ENCODE results near the gene ITGBL1. TPM values are rescaled to one million over a fixed set of nuclear protein-coding genes. Genes with fewer than 3 reads are reported as not detected.

ITGBL1 gene, protein sequence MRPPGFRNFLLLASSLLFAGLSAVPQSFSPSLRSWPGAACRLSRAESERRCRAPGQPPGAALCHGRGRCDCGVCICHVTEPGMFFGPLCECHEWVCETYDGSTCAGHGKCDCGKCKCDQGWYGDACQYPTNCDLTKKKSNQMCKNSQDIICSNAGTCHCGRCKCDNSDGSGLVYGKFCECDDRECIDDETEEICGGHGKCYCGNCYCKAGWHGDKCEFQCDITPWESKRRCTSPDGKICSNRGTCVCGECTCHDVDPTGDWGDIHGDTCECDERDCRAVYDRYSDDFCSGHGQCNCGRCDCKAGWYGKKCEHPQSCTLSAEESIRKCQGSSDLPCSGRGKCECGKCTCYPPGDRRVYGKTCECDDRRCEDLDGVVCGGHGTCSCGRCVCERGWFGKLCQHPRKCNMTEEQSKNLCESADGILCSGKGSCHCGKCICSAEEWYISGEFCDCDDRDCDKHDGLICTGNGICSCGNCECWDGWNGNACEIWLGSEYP
- not detected for total RNA-seq

DNA sequence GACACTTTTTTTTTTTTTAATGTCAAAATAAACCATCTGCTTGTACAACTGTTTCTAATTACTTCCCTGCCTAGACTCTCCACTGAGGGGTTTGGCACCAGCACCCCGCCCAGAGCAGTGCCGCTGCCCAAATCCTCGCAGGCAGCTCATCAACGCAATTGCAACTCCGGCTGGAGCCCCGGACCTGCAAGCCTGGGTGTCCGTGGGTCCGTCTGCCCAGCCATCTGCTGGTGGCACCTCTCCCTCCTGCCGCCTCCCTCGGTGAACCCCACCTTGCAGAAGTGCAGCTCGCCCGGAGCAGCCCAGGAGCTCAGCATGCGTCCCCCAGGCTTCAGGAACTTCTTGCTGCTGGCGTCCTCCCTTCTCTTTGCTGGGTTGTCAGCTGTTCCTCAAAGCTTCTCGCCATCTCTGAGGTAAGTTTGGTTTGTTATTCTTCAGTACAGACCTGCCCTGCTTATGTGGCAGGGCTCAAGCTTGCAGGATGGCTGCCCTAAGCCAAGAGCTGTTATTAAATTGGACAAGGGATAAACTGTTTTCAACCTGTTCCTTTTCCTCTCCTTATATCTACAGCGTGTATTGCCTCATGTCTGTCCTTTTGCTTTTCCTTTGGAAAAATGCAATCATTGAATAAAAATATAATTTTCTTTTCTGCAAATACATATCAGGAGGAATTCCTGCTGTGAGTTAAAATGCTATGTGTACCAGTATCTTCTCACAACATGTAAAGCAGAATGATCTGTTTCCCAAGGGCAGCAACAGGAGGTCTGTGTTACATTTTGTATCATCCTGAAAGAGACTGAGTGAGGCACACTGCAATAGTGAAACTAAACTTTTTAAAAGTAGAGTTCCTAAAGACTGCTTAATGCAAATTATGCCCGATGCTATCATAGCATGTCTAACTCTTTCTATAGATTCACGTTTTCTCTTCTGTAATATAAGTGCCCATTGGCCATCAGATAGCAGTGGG lies at the start of gene ITGBL1:
Gene ITGBL1, plus strand, starts transcription at position 157 of the 967 bp plus-strand sequence. Its CDS starts 159 bp downstream, at position 316.
- Mint-ChIP-seq H3K36me3 (no peaks in the 10 kb centered on the region), H3K9me3 (no peaks in the 10 kb centered on the region), H3K27me3 (peaks cover 21% of the 10 kb centered on the region), H3K4me1 (ENCODE audit: low read depth) (peaks cover 3% of the 10 kb centered on the region), H3K27ac (no peak within 1 kb of the TSS), H3K4me3 (no peak within 1 kb of the TSS)
- intact Hi-C loops (cut with micrococcal nuclease), result loop anchor here (2.0 kb wide), 1 partner anchor 68 kb away; no protein-coding TSS in a partner anchor
- POLR2A ChIA-PET, result no interaction called here
- DNase-seq, result no peak
- CTCF ChIA-PET, result no interaction called here

DNA sequence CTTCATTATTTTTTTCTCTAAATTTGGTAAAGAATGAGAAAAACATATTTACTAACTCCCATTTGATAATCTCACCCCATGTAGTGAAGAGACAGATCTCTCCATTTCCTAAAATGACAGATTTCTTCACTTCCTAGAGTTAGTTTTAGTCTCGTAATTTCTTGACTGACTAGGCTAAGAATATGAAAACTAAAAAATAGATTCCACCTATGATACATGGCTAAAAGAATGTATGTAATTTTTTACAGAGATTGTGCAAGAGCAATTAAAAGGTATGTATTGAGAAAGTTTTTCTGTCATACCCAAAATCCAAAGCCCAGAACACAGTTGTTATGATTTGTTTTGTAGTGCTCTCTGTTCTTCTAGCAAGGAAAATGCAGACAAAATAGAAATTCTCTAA lies 45.7 kb upstream of the ITGBL1 start:
- ChIA-PET POLR2A (no interaction called here), CTCF (no interaction called here)

DNA sequence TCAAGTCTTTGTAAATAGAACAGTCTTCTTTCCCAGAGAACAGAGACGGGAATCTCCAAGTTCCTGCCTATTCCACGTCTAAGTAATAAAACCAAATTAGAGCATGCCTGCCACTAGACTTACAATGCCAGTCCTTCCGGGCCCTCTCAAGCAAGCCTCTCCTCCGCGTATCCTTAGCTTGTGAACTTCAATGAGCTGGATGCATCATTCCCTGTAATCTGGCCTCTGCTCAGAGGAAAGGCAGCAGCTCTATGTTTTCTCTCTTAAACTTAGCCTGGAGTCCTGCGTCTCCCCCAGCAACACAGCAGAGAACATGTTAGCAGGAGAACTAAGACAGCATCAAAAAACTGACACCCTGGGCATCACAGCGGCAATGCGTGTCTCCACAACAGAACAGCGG lies 44.3 kb upstream of the ITGBL1 start:
- H3K4me3 Mint-ChIP-seq, result no peak overlapping the region
- H3K36me3 Mint-ChIP-seq, result no peaks in the 10 kb centered on the region
- ChIA-PET POLR2A (no interaction called here), CTCF (no interaction called here)
- no peak overlapping the region for H3K27ac Mint-ChIP-seq
- peaks cover 5% of the 10 kb centered on the region for H3K27me3 Mint-ChIP-seq
- intact Hi-C loops (cut with micrococcal nuclease), result no loop called here
- H3K4me1 Mint-ChIP-seq (ENCODE audit: low read depth), result no peaks in the 10 kb centered on the region
- no peaks in the 10 kb centered on the region for H3K9me3 Mint-ChIP-seq
- DNase-seq, result no peak

More for the DNA sequence above, 45.7 kb upstream of the ITGBL1 start:
- no peak overlapping the region for H3K27ac Mint-ChIP-seq
- no peaks in the 10 kb centered on the region for H3K4me1 Mint-ChIP-seq (ENCODE audit: low read depth)
- peaks cover 8% of the 10 kb centered on the region for H3K27me3 Mint-ChIP-seq
- no peak for DNase-seq
- no peak overlapping the region for H3K4me3 Mint-ChIP-seq
- no peaks in the 10 kb centered on the region for H3K9me3 Mint-ChIP-seq
- no peaks in the 10 kb centered on the region for H3K36me3 Mint-ChIP-seq
- intact Hi-C loops (cut with micrococcal nuclease), result no loop called here

DNA sequence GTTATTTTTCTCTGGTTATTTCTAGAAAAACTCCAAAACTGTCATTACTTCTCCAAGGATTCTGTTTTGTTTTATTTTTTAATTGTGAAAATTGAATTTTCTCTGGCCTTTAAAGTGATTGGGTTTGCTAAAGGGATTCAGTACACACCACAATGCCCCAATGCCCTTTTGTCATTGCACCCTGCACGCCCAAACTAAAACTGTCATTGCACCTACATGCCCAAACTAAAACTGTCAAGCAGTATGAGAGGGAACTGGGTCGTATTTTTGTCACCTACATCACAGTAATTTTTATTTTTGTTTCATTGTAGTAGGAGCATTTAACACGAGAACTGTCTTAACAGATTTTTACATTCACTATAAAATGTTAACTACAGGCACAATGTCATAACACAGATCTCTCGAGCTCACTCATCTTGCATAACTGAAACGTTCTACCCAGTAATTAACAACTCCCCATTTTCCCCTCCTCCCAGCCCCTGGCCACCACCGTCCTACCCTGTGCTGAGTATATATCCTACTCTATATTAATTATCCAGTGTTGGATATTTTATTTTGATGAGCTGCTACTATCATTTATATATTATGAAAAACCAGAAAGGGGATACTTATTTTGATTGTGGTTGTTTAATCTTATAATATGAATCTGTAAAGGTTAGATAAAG lies 43.4 kb upstream of the ITGBL1 start:
- H3K27ac Mint-ChIP-seq, result no peak overlapping the region
- H3K27me3 Mint-ChIP-seq, result peaks cover 5% of the 10 kb centered on the region
- DNase-seq, result no peak

DNA sequence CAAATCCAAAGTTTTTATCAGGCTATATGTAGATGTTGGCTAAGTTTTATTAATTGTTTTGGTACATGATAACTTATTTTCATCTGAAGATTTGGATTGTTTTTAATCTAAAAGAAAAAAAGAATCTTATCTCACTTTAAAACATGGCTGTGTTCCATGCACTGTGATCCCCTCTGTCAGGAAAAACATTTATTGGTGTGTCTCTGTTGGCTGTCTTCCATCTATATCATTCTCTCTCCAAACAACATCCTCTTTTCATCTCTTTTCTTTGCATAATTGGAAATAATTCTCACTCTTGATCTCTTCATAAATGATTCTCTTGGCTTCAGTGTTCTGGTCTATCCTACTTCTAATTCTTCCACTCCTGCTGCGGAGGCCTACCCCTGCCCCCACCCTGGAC lies 40.4 kb upstream of the ITGBL1 start:
- peaks cover 20% of the 10 kb centered on the region for H3K27me3 Mint-ChIP-seq
- ChIA-PET CTCF (no interaction called here), POLR2A (no interaction called here)
- no peak overlapping the region for H3K27ac Mint-ChIP-seq
- H3K9me3 Mint-ChIP-seq, result no peaks in the 10 kb centered on the region
- DNase-seq, result no peak
- intact Hi-C loops (cut with micrococcal nuclease), result no loop called here
- no peaks in the 10 kb centered on the region for H3K36me3 Mint-ChIP-seq
- no peak overlapping the region for H3K4me3 Mint-ChIP-seq
- H3K4me1 Mint-ChIP-seq (ENCODE audit: low read depth), result peaks cover 2% of the 10 kb centered on the region

More for the DNA sequence above, 43.4 kb upstream of the ITGBL1 start:
- ChIA-PET POLR2A (no interaction called here), CTCF (no interaction called here)
- intact Hi-C loops (cut with micrococcal nuclease), result no loop called here
- Mint-ChIP-seq H3K36me3 (no peaks in the 10 kb centered on the region), H3K4me1 (ENCODE audit: low read depth) (no peaks in the 10 kb centered on the region), H3K9me3 (no peaks in the 10 kb centered on the region), H3K4me3 (no peak overlapping the region)

DNA sequence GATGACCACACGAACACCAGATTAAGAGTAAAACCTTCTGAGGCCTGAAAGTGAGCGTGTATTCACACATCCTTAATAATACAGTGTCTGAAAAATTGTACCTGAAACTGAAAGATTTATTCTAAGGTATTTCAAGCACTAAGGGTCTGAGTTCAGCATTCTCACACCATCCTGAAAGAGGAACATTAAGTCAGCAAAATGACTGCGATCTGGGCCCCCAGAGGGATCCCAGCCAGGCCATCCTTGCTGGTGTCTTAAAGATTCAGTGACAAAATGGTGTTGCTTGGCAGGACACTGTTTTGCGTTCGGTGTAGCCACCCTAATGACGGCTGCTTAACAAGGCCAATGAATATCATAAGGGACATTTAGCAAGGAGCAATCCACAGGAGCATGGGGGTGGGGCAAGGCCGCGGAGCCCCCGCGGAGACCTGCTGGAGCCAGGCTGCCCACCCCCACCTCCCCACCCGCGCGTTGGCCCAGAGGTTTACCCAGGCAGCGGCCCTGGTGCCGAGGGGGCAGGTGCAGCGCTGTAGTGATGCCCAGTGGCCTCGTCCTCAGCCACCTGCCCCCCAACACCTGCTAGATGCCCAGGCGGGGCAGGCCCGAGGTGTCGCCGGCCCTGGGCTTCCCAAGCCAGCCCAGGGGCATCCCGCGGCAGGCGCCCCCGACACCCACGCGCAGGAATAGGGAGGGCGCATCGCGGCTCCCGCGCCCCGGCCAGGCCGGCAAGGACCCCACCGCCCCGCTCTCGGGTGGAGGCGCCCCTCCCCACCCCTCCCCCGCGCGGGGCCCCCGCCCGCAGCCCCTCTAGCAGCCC lies 36.9 kb upstream of the ITGBL1 start:
- Mint-ChIP-seq H3K27me3 (peaks cover 31% of the 10 kb centered on the region), H3K4me1 (ENCODE audit: low read depth) (peaks cover 2% of the 10 kb centered on the region), H3K27ac (no peak overlapping the region), H3K4me3 (no peak overlapping the region), H3K9me3 (no peaks in the 10 kb centered on the region), H3K36me3 (no peaks in the 10 kb centered on the region)
- ChIA-PET POLR2A (no interaction called here), CTCF (no interaction called here)
- no peak for DNase-seq
- intact Hi-C loops (cut with micrococcal nuclease), result loop anchor here (5.0 kb wide), 1 partner anchor 502 kb away; no protein-coding TSS in a partner anchor

DNA sequence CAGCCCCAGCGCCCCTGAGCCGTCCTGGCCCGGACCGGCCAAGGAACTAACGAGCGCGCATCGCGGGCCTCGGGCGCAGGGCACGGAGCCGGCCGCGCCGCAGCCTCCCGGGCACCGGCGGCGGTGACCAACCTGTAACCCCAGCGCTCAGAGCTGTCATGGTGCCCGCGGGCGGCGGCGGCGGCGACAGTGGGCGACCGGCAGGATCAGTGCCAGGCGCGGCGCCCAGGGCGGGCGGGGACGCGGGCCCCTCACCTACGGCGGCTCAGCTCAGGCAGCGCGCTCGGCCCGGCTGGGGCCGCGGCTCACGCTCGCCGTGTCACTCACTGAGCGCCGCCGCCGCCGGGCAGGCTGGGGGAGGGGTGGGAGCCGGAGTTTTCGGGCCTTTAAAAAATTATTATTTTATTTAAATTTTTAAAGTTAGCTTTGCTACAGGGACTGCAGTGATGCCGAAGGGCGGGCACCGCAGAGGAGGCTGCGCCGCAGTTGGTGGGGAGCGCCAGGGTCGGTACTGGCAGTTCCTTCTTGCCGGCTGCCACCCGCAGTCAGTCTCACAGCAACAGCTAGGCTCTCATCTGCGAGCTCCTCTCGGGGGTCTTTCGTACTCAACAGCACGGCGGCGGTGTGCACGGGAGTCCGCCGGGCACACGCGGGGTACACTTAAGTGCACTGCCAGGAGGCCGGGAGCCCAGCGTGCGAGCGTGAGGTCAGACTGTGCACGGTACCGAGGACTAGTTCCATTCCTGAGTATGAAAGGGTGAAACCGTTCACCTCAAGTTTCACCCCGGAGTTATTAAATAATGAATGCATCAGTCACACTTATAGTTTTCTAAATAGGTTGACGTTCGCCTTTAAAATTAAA lies 36.1 kb upstream of the ITGBL1 start, which contains the start of gene NALCN:
Gene NALCN, minus strand, starts transcription at position 328 of the 862 bp plus-strand sequence. CDS start 17,382 bp downstream, outside the sequence.
- H3K4me3 Mint-ChIP-seq, result no peak within 1 kb of the TSS
- peaks cover 2% of the 10 kb centered on the region for H3K4me1 Mint-ChIP-seq (ENCODE audit: low read depth)
- H3K36me3 Mint-ChIP-seq, result no peaks in the 10 kb centered on the region
- ChIA-PET POLR2A (no interaction called here), CTCF (no interaction called here)
- peak; percentile 10 for DNase-seq
- peaks cover 31% of the 10 kb centered on the region for H3K27me3 Mint-ChIP-seq
- intact Hi-C loops (cut with micrococcal nuclease), result loop anchor here (5.0 kb wide), 1 partner anchor 501 kb away; no protein-coding TSS in a partner anchor
- no peaks in the 10 kb centered on the region for H3K9me3 Mint-ChIP-seq
- no peak within 1 kb of the TSS for H3K27ac Mint-ChIP-seq

DNA sequence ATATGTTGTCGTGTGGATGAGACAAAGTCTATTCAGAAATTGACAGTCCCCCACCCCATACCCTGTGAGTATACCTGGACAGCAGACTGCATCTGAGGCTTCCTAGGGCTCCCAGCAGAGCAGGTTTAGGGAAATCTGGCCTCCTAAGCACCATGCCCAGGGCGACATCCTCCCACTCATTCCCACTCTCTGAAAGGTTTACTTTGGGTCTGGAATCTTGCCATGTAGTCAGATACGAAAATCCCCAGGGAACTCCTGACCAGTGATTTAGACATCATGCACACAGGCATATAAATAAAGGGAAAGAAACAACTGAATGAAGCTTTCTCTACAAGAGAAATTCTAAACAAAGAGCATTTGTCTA lies 35.5 kb upstream of the ITGBL1 start:
- intact Hi-C loops (cut with micrococcal nuclease), result loop anchor here (5.0 kb wide), 1 partner anchor 500 kb away; no protein-coding TSS in a partner anchor
- CTCF ChIA-PET, result no interaction called here
- POLR2A ChIA-PET, result no interaction called here
- H3K9me3 Mint-ChIP-seq, result no peaks in the 10 kb centered on the region
- no peaks in the 10 kb centered on the region for H3K36me3 Mint-ChIP-seq
- H3K4me3 Mint-ChIP-seq, result no peak overlapping the region
- DNase-seq, result no peak
- H3K27me3 Mint-ChIP-seq, result peaks cover 31% of the 10 kb centered on the region
- no peak overlapping the region for H3K27ac Mint-ChIP-seq
- H3K4me1 Mint-ChIP-seq (ENCODE audit: low read depth), result peaks cover 2% of the 10 kb centered on the region

DNA sequence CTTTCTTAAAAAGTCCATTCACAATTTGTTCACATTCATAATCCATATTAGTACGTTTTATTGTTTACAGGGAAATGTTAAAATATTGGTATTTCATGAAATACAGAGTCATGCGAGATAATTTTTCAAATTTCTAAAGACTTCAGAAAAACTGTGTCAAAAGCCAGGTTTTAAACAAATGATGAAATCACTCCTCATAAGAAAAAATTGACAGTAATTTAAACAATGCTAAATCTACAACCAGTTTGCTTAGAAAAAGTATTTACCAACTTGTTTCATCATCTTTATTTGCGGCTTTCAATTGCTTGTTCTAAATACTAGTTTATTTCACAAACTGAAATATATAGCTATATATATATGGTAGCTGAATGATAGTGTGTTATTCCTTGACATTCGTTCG lies 35.0 kb upstream of the ITGBL1 start:
- H3K27ac Mint-ChIP-seq, result no peak overlapping the region
- DNase-seq, result no peak
- ChIA-PET POLR2A (no interaction called here), CTCF (no interaction called here)
- no peak overlapping the region for H3K4me3 Mint-ChIP-seq
- H3K9me3 Mint-ChIP-seq, result no peaks in the 10 kb centered on the region
- peaks cover 2% of the 10 kb centered on the region for H3K4me1 Mint-ChIP-seq (ENCODE audit: low read depth)
- H3K36me3 Mint-ChIP-seq, result no peaks in the 10 kb centered on the region
- peaks cover 31% of the 10 kb centered on the region for H3K27me3 Mint-ChIP-seq
- intact Hi-C loops (cut with micrococcal nuclease), result loop anchor here (5.0 kb wide), 1 partner anchor 500 kb away; no protein-coding TSS in a partner anchor

DNA sequence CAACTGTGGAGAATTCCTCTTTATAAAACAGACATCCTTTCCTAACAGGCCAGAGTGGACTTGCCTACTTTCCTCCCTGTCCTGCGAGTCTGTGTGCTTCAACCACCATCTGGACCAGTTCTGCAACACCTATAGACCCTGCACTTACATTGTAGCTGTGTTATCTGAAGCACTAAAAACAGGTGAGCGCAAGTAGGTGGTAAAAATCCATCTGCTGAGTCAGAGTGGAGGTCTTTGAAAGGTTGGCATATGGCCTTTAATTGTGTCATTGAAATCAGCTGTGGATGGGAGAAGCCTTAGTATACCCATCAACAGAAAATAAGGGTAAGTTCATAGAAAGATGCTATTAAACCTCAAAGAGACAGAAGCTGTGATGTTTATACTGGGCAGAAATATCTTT lies 28.6 kb upstream of the ITGBL1 start:
- ChIA-PET CTCF (no interaction called here), POLR2A (no interaction called here)
- Mint-ChIP-seq H3K4me3 (no peak overlapping the region), H3K27ac (no peak overlapping the region), H3K4me1 (ENCODE audit: low read depth) (no peaks in the 10 kb centered on the region), H3K9me3 (no peaks in the 10 kb centered on the region), H3K27me3 (peaks cover 2% of the 10 kb centered on the region), H3K36me3 (no peaks in the 10 kb centered on the region)
- no peak for DNase-seq
- intact Hi-C loops (cut with micrococcal nuclease), result no loop called here

Data from activated CD4-positive, alpha-beta memory T cell treated with anti-CD3 and anti-CD28 coated beads for 36 hours (primary cell).